DLD1 (cell line): ENCODE measurements around the gene EXO1.

Experiments
- in situ Hi-C: cut with HindIII; loops from 2 replicates; pipeline ENCODE4 v1.10.0; 2017; ENCODE audit warnings: low sequenced_read_pairs

The EXO1 gene

DNA sequence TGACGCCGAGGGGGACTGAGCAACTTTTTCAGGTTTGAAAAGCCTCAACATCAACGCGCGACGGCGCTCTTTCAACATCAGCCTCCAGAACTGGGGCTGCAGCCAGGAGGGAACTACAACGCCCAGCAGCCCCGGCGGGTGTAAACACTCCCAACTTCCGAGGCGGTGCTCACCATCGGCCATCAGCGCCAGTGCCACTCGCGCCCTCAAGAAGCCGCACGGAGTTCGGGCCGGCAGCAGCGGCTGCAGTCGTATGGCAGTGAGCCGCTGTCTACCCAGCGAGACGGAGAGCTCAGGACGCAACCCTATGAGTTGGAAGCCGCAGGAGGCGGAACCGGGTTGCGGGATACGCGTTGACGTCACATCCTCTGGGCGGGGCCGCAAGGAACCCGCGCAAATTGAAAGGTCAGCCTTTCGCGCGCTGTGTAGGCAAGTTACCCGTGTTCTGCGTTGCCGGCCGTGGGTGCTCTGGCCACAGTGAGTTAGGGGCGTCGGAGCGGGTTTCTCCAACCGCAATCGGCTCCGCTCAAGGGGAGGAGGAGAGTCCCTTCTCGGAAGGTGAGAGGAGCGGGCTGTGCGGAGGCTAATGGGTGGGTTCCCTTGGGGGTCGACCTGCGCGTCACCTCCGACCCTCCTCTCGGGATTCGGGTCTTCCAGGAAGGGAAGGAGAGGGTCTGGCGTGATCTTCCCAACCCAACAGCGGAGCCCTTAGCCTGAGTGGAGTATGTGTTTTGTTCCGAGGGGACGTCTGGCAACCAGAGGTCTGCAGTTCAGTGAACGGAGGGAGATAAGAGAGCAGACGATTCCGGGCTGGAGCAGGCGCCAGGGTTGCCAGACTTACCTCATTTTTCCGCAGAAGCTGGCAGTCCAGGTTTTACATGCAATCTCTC is at the start of gene EXO1:
Gene EXO1, plus strand, starts transcription at position 409 of the 890 bp plus-strand sequence. CDS start 2,222 bp downstream, outside the sequence.
- in situ Hi-C loops = loop anchor here (25.0 kb wide), 1 partner anchor 311 kb away; the partner anchor contains the start of gene KMO

DNA sequence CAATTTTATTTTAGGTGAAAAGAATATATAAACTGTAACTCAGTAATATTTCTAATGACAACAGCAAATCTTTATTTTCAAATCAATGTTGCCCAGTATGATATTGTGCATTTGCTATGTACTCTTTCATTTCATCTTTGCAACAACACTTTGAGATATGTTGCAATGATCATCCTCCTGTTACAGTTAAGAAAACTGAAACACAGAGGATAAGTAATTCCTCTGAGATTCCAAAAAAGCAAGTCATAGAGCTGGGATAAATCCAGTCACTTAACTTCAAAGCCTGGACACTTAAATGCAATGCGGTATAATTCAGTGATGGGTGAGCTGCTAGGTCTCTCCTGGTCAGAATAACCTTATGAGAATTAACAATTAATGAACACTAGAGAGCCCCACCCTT is 48.6 kb upstream of the EXO1 start:
- in situ Hi-C loops = no loop called here

DNA sequence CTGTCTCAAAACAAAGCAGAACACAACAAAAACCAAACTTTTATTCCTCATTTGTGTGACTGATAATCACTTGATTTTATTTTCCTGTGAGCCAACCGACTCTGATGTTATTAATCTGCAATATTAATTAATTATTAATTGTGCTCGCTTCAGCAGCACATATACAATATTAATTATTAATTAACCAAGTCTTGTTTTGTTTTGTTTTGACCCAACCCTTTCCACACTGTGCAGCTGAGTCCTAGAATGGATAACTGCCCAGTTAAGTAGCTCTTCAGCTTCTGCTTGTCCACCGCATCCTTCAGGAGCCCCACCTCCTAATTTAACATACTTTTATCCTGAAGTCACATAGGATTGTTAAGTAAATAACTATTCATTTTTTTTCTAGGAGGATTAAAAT is 47.4 kb upstream of the EXO1 start:
- in situ Hi-C loops = loop anchor here (25.0 kb wide), 1 partner anchor 163 kb away; the partner anchor contains the start of genes CHML and OPN3

DNA sequence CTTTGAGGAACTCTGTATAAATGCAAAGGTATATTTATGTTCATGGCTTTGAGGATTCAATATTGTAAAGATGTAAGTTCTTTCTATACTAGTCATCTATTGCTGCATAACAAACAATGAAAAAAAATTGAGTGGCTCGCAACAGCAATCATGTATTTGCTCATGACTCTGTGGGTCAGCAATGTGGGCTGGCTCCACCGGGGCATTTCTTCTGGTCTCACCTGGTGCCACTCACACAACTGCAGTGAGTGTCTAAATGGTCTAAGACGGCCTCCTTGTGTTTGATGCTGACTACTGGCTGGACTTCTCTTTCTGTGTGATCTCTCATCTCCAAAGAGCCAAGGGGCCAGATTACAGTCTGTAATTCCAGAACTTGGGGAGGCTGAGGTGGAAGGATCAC is 45.1 kb upstream of the EXO1 start:
- in situ Hi-C loops = loop anchor here (25.0 kb wide), 1 partner anchor 166 kb away; the partner anchor contains the start of genes CHML and OPN3

DNA sequence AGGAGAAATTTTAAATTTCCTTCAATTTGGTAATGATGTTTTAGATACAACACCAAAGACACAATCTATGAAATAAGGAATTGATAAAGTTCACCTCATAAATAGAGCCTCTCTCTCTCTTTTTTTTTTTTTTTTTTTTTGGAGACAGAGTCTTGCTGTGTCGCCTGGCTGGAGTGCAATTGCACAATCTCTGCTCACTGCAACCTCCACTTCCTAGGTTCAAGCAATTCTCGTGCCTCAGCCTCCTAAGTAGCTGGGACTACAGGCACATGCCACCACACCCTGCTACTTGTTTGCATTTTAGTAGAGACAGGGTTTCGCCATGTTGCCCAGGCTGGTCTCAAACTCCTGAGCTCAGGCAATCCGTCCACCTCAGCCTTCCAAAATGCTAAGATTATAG is 43.3 kb upstream of the EXO1 start:
- in situ Hi-C loops = loop anchor here (25.0 kb wide), 1 partner anchor 167 kb away; the partner anchor contains the start of genes CHML and OPN3

DNA sequence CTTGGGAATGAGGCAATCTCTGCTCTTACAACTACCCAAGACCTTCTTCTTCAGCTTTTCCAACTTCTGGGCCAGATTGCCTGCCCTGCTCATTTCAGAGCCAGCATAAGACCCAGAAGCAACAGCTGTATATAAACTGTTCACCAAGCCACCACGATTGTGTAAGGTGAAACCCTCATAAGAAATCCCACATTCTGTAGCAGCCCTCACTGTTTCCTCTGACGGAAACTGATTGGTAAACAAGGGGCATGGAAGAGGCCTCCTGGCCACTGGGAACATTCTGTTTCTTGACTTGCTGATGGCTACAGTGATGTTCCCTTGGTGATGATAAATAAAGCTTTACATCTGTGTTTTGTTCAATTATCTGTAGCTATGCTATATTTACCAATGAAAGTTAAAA is 39.7 kb upstream of the EXO1 start:
- in situ Hi-C loops = loop anchor here (25.0 kb wide), 1 partner anchor 171 kb away; the partner anchor contains the start of genes CHML and OPN3

DNA sequence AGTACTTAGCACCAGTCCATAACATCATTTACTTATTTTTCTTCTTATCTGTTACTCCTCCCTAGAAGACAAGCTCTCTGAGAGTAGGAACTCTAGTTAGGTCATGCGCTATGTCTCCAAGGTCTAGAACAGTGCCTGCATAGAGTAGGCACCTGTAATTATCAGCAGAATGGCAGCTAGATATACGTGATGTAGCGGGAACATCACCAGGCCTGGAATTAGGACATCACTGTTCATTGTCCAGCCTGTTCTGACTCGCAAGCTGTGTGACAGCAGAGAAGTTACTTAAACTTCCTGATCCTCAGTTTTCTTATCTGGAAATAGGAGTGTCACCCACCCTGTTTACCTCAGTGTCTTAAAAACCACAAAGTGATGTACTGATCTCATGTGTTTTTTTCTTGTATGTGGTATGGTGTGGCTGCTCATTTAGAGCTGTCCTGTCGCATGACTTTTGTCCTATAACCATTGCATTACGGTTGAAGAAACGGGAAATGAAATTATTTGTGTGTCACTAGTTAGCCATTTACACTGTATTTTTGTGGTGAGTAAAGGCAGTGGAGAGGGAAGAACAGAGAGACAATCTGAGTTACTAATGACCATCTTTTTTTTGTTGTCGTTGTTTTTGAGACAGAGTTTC is 37.1 kb upstream of the EXO1 start:
- in situ Hi-C loops = loop anchor here (25.0 kb wide), 1 partner anchor 174 kb away; the partner anchor contains the start of genes CHML and OPN3

DNA sequence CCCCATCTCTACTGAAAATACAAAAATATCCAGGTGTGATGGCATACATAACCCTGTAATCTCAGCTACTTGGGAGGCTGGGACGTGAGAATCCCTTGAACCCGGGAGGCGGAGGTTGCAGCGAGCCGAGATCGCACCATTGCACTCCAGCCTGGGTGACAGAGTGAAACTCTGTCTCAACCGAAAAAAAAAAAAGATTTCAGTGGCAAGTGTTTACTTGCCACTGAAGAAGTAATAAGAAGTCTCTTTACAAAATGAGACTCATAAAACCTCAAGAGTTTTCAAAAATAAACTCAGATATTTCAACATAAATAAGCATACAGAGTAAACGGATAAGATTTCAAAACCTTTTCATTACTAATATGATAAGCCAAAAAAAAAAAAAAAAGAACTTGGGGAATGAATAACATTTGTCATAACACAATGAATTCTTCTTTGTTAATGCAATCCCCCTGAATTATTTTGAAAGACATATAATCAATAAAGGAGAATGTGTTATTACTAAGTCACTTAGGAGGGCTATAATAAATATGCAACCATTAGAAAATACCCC is 34.2 kb upstream of the EXO1 start:
- in situ Hi-C loops = loop anchor here (25.0 kb wide), 1 partner anchor 177 kb away; the partner anchor contains the start of genes CHML and OPN3

DNA sequence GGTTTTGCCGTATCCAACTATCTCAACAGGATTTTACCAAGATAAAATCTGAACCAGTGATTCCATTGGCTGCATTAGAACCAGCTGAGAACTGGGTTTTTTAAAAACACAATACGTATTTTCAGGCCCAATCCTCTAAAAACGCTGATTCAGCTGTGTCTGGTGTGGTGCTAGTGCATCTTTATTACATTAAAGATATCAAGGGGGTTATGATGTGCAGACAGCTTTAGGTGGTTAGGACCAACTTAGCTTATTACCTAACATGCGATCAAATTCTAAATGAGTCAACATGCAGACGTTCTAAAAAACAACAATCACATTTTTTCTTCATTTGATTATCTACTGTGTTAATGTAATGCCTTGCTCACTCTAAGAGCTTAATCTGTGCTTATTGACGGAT is 32.0 kb upstream of the EXO1 start:
- in situ Hi-C loops = loop anchor here (25.0 kb wide), 1 partner anchor 179 kb away; the partner anchor contains the start of genes CHML and OPN3

DNA sequence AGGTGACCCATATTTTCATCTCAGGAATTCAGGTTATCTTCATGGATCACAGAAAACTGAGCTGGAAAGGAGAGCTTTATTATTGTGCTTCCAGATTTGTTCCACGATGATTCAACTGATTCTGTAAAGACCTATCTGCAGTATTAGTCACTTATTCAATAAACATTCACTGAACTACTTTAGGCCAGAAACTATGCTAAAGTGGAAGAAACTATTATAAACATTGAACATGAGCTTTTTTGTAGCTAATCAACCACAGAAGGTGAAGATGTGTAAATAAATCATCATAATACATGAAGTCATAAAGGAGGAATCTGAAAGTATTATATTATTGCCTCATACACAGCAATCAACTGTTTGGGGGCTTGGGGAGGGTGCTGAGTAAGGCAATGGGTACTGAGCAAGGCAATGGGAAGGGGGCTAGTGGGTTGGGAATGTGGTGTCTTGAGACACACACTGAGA is 30.6 kb upstream of the EXO1 start:
- in situ Hi-C loops = loop anchor here (25.0 kb wide), 1 partner anchor 180 kb away; the partner anchor contains the start of genes CHML and OPN3

DNA sequence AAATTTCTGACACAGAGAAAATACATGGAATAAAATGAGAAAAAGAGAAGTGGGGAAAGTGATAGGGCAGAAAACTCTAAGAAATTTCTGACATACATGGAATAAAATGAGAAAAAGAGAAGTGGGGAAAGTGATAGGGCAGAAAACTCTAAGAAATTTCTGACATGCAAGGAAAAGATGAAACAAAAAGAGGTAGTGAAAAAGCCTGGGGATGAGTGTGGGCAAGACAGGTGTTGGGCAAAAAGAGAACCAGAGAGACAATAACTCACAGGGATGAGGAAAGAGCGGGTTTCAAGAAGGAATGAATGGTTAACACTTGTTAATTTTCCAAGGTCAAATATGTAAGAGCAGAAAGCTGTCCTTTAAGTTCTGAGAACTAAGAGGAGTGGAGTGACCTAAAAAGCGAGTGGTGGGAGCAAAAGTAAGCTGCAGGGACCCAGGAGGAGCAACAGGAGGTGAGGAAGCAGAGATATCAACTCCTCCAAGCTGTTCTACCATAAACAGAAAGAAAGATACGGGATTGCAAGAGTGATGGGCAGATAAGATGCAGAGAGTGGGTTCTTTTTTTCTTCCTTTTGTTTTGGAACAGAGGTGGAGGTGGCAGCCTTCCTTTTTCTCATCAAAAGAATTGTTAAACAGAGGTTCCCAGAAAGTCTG is 29.9 kb upstream of the EXO1 start:
- in situ Hi-C loops = loop anchor here (25.0 kb wide), 1 partner anchor 181 kb away; the partner anchor contains the start of genes CHML and OPN3

DNA sequence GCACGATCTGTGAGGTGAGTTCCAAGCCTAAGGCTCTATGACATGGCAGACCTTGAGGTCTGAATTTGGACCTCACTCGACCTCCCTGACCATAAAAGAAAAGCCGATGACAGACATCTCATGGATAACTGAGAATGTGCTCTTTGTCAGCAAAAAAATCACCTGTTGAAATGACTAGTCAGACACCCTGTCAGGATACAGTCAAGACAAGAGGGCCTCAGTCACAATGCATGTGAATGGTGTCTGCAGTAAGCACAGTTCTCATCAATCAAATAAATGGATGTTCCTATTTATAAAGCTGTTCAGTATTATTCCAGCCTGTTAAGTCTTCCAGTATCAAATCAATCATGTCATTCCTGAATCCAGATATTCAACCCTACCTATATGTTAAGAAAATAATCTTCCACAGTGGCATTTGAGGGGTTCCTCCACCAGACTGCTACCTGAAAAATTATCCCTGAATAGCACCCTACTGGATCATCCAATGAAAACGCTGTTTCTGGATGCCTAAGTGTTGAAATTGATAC is 28.6 kb upstream of the EXO1 start:
- in situ Hi-C loops = loop anchor here (25.0 kb wide), 1 partner anchor 182 kb away; the partner anchor contains the start of genes CHML and OPN3

DNA sequence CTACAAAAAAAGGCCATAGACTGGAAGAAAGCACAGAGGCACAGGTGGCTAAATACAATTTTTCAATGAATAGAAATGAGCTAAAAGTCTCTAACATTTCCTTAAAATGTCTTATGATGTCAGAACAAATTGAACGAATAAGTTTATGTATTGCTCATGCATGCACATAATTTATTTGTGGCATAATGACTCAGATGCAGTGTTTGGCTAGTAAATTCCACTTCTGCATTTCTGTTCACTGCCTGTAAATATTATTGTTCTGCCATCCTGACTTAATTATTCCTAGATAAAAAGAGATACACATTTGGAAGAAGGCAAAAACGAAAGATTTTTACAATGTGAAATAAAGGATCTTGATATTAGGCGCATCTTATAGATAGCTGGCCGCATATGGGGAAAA is 26.6 kb upstream of the EXO1 start:
- in situ Hi-C loops = loop anchor here (5.0 to 25.0 kb wide), 2 partner anchors 69 to 184 kb away; partner anchors contain the start of genes CHML and OPN3

DNA sequence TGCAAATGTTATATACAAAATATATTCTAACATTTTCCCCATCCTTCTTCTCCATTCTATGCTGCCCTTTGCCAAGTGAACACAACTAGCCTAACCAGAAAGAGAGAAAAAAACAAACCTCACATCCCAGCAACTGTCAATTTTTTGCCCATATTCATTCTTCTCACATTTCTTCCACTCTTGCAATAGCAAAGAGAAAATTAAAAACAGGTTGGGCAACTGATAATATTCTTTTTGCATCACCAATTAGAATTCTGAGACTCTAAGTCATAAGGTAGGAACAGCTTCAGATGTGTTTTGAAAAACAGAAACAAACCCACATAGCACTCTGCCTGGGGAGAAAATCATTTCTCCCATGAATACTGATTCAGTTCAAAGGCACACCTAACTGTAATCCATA is 25.2 kb upstream of the EXO1 start:
- in situ Hi-C loops = loop anchor here (5.0 to 25.0 kb wide), 2 partner anchors 71 to 186 kb away; partner anchors contain the start of genes CHML and OPN3

DNA sequence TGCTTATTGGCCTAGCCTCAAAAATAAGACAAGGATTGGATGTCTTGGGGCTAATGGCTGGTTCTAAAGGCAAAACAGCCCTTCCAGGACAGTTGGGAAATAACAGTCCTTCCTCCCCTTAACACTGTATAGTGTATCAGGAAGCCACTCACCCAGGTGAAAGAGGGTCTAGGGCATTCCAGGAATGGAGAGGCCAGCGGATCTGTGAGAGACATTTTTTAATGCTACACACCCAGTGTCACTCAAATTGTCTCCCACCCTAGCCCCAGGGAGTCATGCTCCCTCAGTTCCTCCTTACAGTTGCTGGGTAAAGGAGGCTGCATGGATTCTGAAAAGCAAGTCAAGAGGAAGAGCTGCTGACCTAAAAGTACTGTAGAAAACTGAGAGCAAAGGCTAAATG is 24.1 kb upstream of the EXO1 start:
- in situ Hi-C loops = loop anchor here (5.0 to 25.0 kb wide), 2 partner anchors 72 to 187 kb away; partner anchors contain the start of genes CHML and OPN3

DNA sequence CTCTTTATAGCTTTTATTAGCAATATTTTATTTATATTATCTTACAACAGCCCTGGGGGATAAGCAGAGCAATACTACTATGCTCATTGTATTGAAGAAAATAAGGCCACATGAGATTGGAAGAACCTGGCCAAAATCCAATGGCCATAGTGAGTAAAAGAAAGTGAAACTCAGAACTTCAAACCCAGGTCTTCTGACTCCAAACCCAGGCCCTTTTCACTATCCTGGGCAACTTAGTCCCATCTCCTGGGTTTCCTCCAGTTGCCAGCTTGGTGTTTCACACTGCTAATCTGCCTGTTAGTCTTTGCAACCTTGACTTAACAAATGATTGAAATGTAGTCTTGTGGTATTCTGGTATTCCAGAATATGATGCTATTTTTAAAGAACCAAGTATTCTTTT is 22.4 kb upstream of the EXO1 start:
- in situ Hi-C loops = loop anchor here (25.0 kb wide), 1 partner anchor 288 kb away; the partner anchor contains the start of gene KMO

DNA sequence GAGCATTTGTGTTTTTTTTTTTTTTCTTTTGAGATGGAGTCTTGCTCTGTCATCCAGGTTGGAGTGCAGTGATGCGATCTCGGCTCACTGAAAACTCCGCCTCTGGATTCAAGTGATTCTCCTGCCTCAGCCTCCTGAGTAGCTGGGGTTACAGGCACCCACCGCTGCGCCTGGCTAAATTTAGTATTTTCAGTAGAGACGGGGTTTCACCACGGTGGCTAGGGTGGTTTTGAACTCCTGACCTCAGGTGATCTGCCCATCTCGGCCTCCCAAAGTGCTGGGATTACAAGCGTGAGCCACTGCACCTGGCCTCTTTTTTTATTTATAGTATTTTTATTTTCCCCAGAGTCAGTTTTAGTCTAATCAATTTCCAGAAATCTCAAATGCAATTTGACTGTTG is 21.4 kb upstream of the EXO1 start:
- in situ Hi-C loops = loop anchor here (25.0 kb wide), 1 partner anchor 289 kb away; the partner anchor contains the start of gene KMO

DNA sequence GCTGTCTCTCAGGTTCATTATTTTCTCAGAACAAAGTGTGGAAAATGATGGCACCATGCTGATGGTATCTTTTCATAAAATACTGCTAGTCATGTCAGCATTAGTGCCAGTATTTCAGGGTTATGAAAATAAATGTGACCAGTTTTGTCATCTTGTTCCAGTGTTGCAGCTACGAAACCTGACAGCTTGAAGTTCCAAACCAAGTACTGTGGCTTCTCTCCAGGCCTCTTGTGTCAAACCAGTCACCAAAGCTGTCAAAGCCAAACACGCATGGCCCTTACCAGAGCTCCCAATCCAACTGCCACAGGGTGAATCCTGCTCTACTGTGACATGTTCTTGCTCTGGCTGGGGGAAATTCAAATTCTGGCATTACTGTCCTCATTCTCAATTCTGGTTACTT is 20.7 kb upstream of the EXO1 start:
- in situ Hi-C loops = loop anchor here (25.0 kb wide), 1 partner anchor 290 kb away; the partner anchor contains the start of gene KMO

DNA sequence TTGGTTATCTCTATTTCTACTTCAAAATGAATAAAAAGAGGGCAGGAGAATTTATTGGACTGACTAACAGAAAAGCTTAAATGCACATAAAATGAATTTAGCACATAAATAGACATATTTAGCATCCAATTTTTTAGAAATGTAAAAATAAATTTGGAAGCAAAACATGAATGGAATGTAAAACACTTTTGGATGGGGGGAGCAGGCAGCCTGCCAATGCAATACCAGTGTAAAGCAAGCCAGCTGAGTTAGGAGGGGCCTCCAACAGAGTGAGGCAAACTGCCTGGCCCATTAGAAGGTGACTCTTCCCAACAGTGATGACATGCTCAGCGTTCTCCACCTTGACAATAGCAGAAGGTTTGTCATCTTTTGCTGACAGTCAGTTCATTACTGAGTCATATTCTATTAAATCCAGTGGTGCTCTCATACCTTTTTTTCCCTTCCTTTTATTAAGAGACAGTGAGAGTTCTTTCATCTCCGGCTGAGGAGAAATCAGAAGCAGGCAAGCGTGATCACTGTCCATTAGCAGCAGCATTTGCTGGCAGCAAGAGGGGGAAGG is 19.5 kb upstream of the EXO1 start:
- in situ Hi-C loops = loop anchor here (25.0 kb wide), 1 partner anchor 291 kb away; the partner anchor contains the start of gene KMO
